ENCODE measurements around the gene SLC6A12. TPM values are rescaled to one million over a fixed set of nuclear protein-coding genes. Genes with fewer than 3 reads are reported as not detected.

Gene SLC6A12
- polyA plus RNA-seq, 1 of the 3 experiments (the other 2 are of a cell fraction) = 0.02 TPM

DNA sequence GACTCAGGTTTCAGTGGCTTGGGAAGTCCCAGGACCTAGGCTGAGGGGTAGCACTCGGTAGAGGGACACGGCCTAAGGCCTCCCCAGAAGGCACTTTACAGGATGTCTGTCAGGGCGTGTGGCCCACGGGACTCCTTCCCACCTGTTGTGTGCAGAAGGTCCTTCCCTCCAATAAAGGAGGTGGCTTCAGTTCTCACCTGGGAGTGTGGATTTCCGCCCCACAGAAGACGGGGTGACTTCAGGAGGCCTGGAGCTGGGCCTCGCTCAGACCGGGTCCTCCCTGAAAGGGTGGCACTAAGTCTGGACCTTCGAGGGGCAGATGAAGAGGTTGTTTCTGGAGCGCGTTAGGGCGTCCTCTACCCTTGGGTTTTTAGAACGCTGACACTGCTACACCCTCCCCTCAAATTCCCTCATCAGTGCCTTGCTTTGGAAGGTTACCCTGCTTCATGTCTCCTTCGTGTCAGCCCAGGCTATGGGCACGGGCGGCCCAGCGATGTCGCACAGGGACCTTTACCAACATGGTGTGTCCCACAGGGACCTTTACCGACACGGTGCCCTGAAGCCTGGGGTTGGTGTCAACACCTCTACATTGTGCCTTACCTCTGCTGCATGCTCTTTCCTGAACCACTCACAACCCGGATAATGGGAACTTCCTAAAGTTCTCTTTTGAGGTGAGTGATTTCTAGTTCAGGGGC is 7.1 kb downstream of the SLC6A12 start:
- H3F3A ChIP-seq (replicated peaks; ENCODE audit: insufficient read depth) = no peaks in the 10 kb centered on the region
- no peak overlapping the region for H3K9ac ChIP-seq
- no peaks in the 10 kb centered on the region for H3K79me2 ChIP-seq (ENCODE audit: insufficient read depth)
- TF ChIP-seq NRF1 (IDR thresholded peaks at IDR 0.05; ENCODE audit: low read depth, low read length) = no peak
- TF ChIP-seq SIN3A (IDR thresholded peaks at IDR 0.05; ENCODE audit: borderline replicate concordance, low read depth, low read length) = no peak
- no peak for TF ChIP-seq RAD21 (IDR thresholded peaks at IDR 0.05; ENCODE audit: low read length)
- no peak for TF ChIP-seq SMC3 (IDR thresholded peaks at IDR 0.05; ENCODE audit: low read depth, low read length)
- TF ChIP-seq, protein P1, sequence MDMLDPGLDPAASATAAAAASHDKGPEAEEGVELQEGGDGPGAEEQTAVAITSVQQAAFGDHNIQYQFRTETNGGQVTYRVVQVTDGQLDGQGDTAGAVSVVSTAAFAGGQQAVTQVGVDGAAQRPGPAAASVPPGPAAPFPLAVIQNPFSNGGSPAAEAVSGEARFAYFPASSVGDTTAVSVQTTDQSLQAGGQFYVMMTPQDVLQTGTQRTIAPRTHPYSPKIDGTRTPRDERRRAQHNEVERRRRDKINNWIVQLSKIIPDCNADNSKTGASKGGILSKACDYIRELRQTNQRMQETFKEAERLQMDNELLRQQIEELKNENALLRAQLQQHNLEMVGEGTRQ (IDR thresholded peaks at IDR 0.05; ENCODE audit: borderline replicate concordance, low read depth, low read length) = no peak
- no peak for TF ChIP-seq FOXM1 (IDR thresholded peaks at IDR 0.05; ENCODE audit: low read depth)
- TF ChIP-seq, protein P2, sequence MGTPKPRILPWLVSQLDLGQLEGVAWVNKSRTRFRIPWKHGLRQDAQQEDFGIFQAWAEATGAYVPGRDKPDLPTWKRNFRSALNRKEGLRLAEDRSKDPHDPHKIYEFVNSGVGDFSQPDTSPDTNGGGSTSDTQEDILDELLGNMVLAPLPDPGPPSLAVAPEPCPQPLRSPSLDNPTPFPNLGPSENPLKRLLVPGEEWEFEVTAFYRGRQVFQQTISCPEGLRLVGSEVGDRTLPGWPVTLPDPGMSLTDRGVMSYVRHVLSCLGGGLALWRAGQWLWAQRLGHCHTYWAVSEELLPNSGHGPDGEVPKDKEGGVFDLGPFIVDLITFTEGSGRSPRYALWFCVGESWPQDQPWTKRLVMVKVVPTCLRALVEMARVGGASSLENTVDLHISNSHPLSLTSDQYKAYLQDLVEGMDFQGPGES (IDR thresholded peaks at IDR 0.05; ENCODE audit: low read depth, low read length) = no peak
- no peaks in the 10 kb centered on the region for H3K9me3 ChIP-seq
- H3K4me3 ChIP-seq (ENCODE audit: low read depth in 2 of 2, low read length in 1 of 2) = no peak overlapping the region
- no peak overlapping the region for H2AFZ ChIP-seq (ENCODE audit: low read depth)
- H3K4me1 ChIP-seq (ENCODE audit: control insufficient read depth in 1 of 2, insufficient read depth in 2 of 2, low read depth in 1 of 2, low read length in 1 of 2) = peaks cover 0 to 6% of the 10 kb centered on the region in 2 experiments; a peak in 1 of 4 replicates
- DNase-seq = no peak
- H3K4me2 ChIP-seq = no peak overlapping the region
- 66% methylated on average over 20 of the region's 21 CpGs for WGBS (ENCODE audit: low lambda C conversion rate)
- H3K36me3 ChIP-seq (replicated peaks in 1 of 2; ENCODE audit: control insufficient read depth in 1 of 2, insufficient read depth in 2 of 2, low read length in 1 of 2) = no peaks in the 10 kb centered on the region
- H3K27ac ChIP-seq (ENCODE audit: low read depth in 2 of 2, low read length in 1 of 2) = no peak overlapping the region
- H4K20me1 ChIP-seq (ENCODE audit: insufficient read depth) = no peaks in the 10 kb centered on the region
- H3K9me2 ChIP-seq = no peaks in the 10 kb centered on the region
- ChIA-PET CTCF (no interaction called here), POLR2A (no interaction called here)
- H3K27me3 ChIP-seq (ENCODE audit: insufficient read depth) = peaks cover 28% of the 10 kb centered on the region; the same call in 1 of the 2 replicates

DNA sequence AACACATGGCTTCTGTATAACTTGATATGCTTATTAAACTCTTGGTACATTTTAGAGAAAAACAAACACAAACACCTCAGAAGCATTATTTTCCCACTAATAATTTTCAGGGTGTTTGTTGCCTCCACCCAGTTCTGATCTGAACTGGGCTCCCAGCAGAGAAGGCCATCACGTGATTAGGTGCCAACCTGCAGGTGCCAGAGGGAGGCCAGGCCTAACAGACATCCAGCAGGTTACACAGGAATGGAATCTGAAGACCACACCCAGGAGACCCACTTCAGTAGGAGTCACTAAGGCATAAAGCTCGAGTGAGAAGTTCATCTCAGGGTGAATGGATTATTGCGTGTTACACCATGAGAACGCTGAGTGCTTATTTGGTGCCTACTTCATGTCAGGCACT is 8.9 kb downstream of the SLC6A12 start:
- 66% methylated on average over 4 of the region's 4 CpGs for WGBS (ENCODE audit: low lambda C conversion rate)
- Histone ChIP-seq H3K79me2 (ENCODE audit: insufficient read depth) (no peaks in the 10 kb centered on the region), H3K27me3 (ENCODE audit: insufficient read depth) (peaks cover 28% of the 10 kb centered on the region; the same call in 1 of the 2 replicates), H2AFZ (ENCODE audit: low read depth) (no peak overlapping the region), H3K9ac (no peak overlapping the region), H3K9me2 (no peaks in the 10 kb centered on the region), H3K4me1 (ENCODE audit: control insufficient read depth in 1 of 2, insufficient read depth in 2 of 2, low read depth in 1 of 2, low read length in 1 of 2) (peaks cover 0 to 6% of the 10 kb centered on the region in 2 experiments; a peak in 1 of 4 replicates), H3F3A (replicated peaks; ENCODE audit: insufficient read depth) (no peaks in the 10 kb centered on the region), H3K4me2 (no peak overlapping the region), H3K27ac (ENCODE audit: low read depth in 2 of 2, low read length in 1 of 2) (no peak overlapping the region), H3K4me3 (ENCODE audit: low read depth in 2 of 2, low read length in 1 of 2) (no peak overlapping the region), H3K36me3 (replicated peaks in 1 of 2; ENCODE audit: control insufficient read depth in 1 of 2, insufficient read depth in 2 of 2, low read length in 1 of 2) (no peaks in the 10 kb centered on the region), H3K9me3 (no peaks in the 10 kb centered on the region), H4K20me1 (ENCODE audit: insufficient read depth) (no peaks in the 10 kb centered on the region)
- CTCF ChIA-PET = no interaction called here
- POLR2A ChIA-PET = no interaction called here
- no peak for DNase-seq
- TF ChIP-seq, protein P3, sequence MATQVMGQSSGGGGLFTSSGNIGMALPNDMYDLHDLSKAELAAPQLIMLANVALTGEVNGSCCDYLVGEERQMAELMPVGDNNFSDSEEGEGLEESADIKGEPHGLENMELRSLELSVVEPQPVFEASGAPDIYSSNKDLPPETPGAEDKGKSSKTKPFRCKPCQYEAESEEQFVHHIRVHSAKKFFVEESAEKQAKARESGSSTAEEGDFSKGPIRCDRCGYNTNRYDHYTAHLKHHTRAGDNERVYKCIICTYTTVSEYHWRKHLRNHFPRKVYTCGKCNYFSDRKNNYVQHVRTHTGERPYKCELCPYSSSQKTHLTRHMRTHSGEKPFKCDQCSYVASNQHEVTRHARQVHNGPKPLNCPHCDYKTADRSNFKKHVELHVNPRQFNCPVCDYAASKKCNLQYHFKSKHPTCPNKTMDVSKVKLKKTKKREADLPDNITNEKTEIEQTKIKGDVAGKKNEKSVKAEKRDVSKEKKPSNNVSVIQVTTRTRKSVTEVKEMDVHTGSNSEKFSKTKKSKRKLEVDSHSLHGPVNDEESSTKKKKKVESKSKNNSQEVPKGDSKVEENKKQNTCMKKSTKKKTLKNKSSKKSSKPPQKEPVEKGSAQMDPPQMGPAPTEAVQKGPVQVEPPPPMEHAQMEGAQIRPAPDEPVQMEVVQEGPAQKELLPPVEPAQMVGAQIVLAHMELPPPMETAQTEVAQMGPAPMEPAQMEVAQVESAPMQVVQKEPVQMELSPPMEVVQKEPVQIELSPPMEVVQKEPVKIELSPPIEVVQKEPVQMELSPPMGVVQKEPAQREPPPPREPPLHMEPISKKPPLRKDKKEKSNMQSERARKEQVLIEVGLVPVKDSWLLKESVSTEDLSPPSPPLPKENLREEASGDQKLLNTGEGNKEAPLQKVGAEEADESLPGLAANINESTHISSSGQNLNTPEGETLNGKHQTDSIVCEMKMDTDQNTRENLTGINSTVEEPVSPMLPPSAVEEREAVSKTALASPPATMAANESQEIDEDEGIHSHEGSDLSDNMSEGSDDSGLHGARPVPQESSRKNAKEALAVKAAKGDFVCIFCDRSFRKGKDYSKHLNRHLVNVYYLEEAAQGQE (IDR thresholded peaks at IDR 0.05; ENCODE audit: low read depth, low read length) = no peak
- TF ChIP-seq NFIC (IDR thresholded peaks at IDR 0.05; ENCODE audit: borderline replicate concordance) = no peak
- TF ChIP-seq JUND (IDR thresholded peaks at IDR 0.05) = no peak
- TF ChIP-seq ELF1 (IDR thresholded peaks at IDR 0.05) = no peak
- no peak for TF ChIP-seq TCF12 (IDR thresholded peaks at IDR 0.05)
- TF ChIP-seq MEF2A (IDR thresholded peaks at IDR 0.05; ENCODE audit: borderline replicate concordance, low read depth) = no peak
- no peak for TF ChIP-seq GABPA (IDR thresholded peaks at IDR 0.05; ENCODE audit: low read depth)
- no peak for TF ChIP-seq RXRA (IDR thresholded peaks at IDR 0.05; ENCODE audit: borderline replicate concordance, low read depth)
- TF ChIP-seq SIN3A (IDR thresholded peaks at IDR 0.05; ENCODE audit: borderline replicate concordance, low read depth, low read length) = no peak
- no peak for TF ChIP-seq TEAD4 (IDR thresholded peaks at IDR 0.05; ENCODE audit: borderline replicate concordance, insufficient read depth)
- no peak for TF ChIP-seq CHD2 (IDR thresholded peaks at IDR 0.05; ENCODE audit: low read length, partially characterized antibody)
- no peak for TF ChIP-seq EZH2phosphoT487 (IDR thresholded peaks at IDR 0.05; ENCODE audit: borderline replicate concordance, low read depth)
- TF ChIP-seq, protein P4, sequence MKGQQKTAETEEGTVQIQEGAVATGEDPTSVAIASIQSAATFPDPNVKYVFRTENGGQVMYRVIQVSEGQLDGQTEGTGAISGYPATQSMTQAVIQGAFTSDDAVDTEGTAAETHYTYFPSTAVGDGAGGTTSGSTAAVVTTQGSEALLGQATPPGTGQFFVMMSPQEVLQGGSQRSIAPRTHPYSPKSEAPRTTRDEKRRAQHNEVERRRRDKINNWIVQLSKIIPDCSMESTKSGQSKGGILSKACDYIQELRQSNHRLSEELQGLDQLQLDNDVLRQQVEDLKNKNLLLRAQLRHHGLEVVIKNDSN (IDR thresholded peaks at IDR 0.05; ENCODE audit: borderline replicate concordance, low read depth) = no peak
- no peak for TF ChIP-seq FOXM1 (IDR thresholded peaks at IDR 0.05; ENCODE audit: low read depth)
- no peak for TF ChIP-seq FOSL2 (IDR thresholded peaks at IDR 0.05; ENCODE audit: borderline replicate concordance, low read depth)
- no peak for TF ChIP-seq YY1 (IDR thresholded peaks at IDR 0.05; ENCODE audit: low read depth)
- TF ChIP-seq, protein P1 (IDR thresholded peaks at IDR 0.05; ENCODE audit: borderline replicate concordance, low read depth, low read length) = no peak
